K562 (cell line): ENCODE measurements around the gene CDHR2. TPM values are rescaled to one million over a fixed set of nuclear protein-coding genes. Genes with fewer than 3 reads are reported as not detected.

ENCODE experiments used
- ADNP ChIP-seq: fragments of 200-800 bp; sonication (Bioruptor generic); IDR thresholded peaks from 2 replicates; pipeline ENCODE4 v1.6.1; 2016; ENCODE audit warnings: missing genetic modification characterization, missing compliant biosample characterization
- CHD2 ChIP-seq: IDR thresholded peaks from 2 replicates; pipeline ENCODE4 v1.6.1; 2011; ENCODE audit warnings: low read depth, low read length
- COPS2 ChIP-seq: fragments of 450-650 bp; conservative IDR thresholded peaks from 2 replicates; pipeline ENCODE4 v1.6.1; 2016; ENCODE audit warnings: mild to moderate bottlenecking, moderate library complexity
- GATA2 ChIP-seq: sonication (generic); formaldehyde crosslinking; IDR thresholded peaks from 2 replicates; pipeline ENCODE4 v1.4.0; 2020; ENCODE audit warnings: mild to moderate bottlenecking, missing genetic modification reagents
- HIVEP1 ChIP-seq: fragments of 250-450 bp; sonication (Bioruptor Pico); IDR thresholded peaks from 2 replicates; pipeline ENCODE4 v1.4.0; 2020; ENCODE audit warnings: mild to moderate bottlenecking
- HMGN3 ChIP-seq: IDR thresholded peaks from 2 replicates; pipeline ENCODE4 v1.6.1; 2011; ENCODE audit warnings: borderline replicate concordance, low read depth, mild to moderate bottlenecking, mixed read lengths, low read length; ENCODE audit not compliant: insufficient read length; ENCODE audit errors: extremely low read depth
- MIER1 ChIP-seq: fragments of 450-650 bp; IDR thresholded peaks from 2 replicates; pipeline ENCODE4 v1.6.1; 2016; ENCODE audit warnings: antibody characterized with exemption, mild to moderate bottlenecking, low read depth
- NFXL1 ChIP-seq: fragments of 450-650 bp; formaldehyde crosslinking; IDR thresholded peaks from 2 replicates; pipeline ENCODE4 v1.4.0; 2021; ENCODE audit warnings: mild to moderate bottlenecking
- NRF1 ChIP-seq, 2 experiments: fragments of 450-650 bp; IDR thresholded peaks in 1 of 2; conservative IDR thresholded peaks in 1 of 2; 2 replicates each; pipeline ENCODE4 v1.6.1; 2014; ENCODE audit warnings: mild to moderate bottlenecking in 2 of 2
- POLR2AphosphoS5 ChIP-seq: IDR thresholded peaks from 2 replicates; pipeline ENCODE4 v1.6.1; 2011; ENCODE audit warnings: mild to moderate bottlenecking, low read depth, low read length, moderate library complexity; ENCODE audit not compliant: control insufficient read depth, insufficient read depth
- SIX5 ChIP-seq, 2 experiments: IDR thresholded peaks; 2 replicates each; pipeline ENCODE4 v1.6.1; 2011; ENCODE audit warnings: low read length in 2 of 2, borderline replicate concordance in 1 of 2, low read depth in 1 of 2, mild to moderate bottlenecking in 1 of 2, moderate library complexity in 1 of 2; ENCODE audit not compliant: insufficient read depth in 1 of 2
- SMARCC2 ChIP-seq: fragments of 450-650 bp; IDR thresholded peaks from 2 replicates; pipeline ENCODE4 v1.6.1; 2017; ENCODE audit warnings: antibody characterized with exemption, moderate library complexity, mild to moderate bottlenecking, low read depth
- TCF7 ChIP-seq: sonication (generic); IDR thresholded peaks from 2 replicates; pipeline ENCODE4 v1.6.1; 2016; ENCODE audit warnings: antibody characterized with exemption, borderline replicate concordance
- ZEB2 ChIP-seq: fragments of 450-650 bp; IDR thresholded peaks from 2 replicates; pipeline ENCODE4 v1.6.1; 2016
- ZNF561 ChIP-seq: fragments of 450-650 bp; formaldehyde crosslinking; conservative IDR thresholded peaks from 2 replicates; pipeline ENCODE4 v1.4.0; 2020; ENCODE audit warnings: mild to moderate bottlenecking, moderate library complexity
- ZNF785 ChIP-seq: fragments of 250-450 bp; sonication (Bioruptor Pico); IDR thresholded peaks from 2 replicates; pipeline ENCODE4 v1.4.0; 2020; ENCODE audit warnings: mild to moderate bottlenecking
- polyA plus RNA-seq, 8 experiments: library from polyadenylated mRNA; depleted of rRNA in 4 of 8; stranded (reverse) in 5 of 8; unstranded in 3 of 8; fragments of >200 nt; fragmentation: Nextera tagmentation in 2 of 8; fragmentation: Illumina TruSeq in 1 of 8; extraction: Ambion mirVana in 2 of 8; extraction: Trizol in 1 of 8; gene quantifications; 2 replicates each; pipeline versions ENCODE4 v1.2.1 to v1.2.3, GENCODE V29; 2011 to 2014; ENCODE audit warnings: inconsistent platforms in 1 of 8, missing spikeins in 1 of 8
- total RNA-seq, 7 experiments: library from RNA; depleted of rRNA in 6 of 7; stranded (reverse); fragments of >200 nt in 6 of 7; fragmentation: Illumina TruSeq in 2 of 7; extraction: Trizol in 2 of 7; gene quantifications; 2 replicates each; pipeline versions ENCODE4 v1.2.1 to v1.2.3, GENCODE V29; 2011 to 2021; ENCODE audit warnings: low replicate concordance in 1 of 7
- TF ChIP-seq, protein P1 (sequence below): fragments of 250-450 bp; sonication (Bioruptor Pico); IDR thresholded peaks from 2 replicates; pipeline ENCODE4 v1.5.1; 2021; ENCODE audit warnings: mild to moderate bottlenecking
- TF ChIP-seq, protein P2 (sequence below): fragments of 450-650 bp; IDR thresholded peaks from 2 replicates; pipeline ENCODE4 v1.6.1; 2016; ENCODE audit warnings: missing biosample characterization, missing genetic modification characterization
- TF ChIP-seq, protein P3 (sequence below): sonication (generic); formaldehyde crosslinking; IDR thresholded peaks from 2 replicates; pipeline ENCODE4 v1.8.0; 2023; ENCODE audit warnings: mild to moderate bottlenecking, missing genetic modification reagents
- TF ChIP-seq, protein P4 (sequence below): fragments of 250-450 bp; sonication (Bioruptor Pico); IDR thresholded peaks from 2 replicates; pipeline ENCODE4 v1.4.0; 2020; ENCODE audit warnings: mild to moderate bottlenecking, moderate library complexity, borderline replicate concordance
- TF ChIP-seq, protein P5 (sequence below): IDR thresholded peaks from 2 replicates; pipeline ENCODE4 v1.6.1; 2014; ENCODE audit warnings: antibody characterized with exemption

Gene CDHR2
- total and polyA plus RNA-seq, 9 of the 15 experiments (the other 6 are each of a cell fraction or from before 2014, with no cell fraction given), result 0.01 to 0.62 (median 0.09) TPM; not detected in 2

DNA sequence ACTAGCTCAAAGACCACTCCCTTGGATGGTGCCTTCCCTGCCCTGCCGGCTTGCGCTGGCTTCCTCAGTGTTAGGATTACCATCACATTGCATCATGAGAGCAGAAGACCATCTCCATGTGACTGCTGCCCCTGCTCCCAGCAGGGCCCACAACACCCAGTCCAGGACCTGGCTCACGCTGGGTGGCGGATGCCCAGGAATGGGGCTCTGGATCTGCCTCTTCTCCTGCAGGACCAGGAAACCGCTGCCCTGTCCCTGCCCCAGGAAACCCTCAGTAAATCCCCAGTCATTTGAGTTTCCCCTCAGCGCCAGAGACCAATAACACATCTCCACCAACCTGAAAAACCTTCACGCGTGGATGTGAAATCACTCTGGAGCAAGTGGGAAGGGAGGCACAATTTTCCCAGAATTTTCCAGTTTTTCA is 8.7 kb upstream of the CDHR2 start (continued):
- TF ChIP-seq, protein P1, sequence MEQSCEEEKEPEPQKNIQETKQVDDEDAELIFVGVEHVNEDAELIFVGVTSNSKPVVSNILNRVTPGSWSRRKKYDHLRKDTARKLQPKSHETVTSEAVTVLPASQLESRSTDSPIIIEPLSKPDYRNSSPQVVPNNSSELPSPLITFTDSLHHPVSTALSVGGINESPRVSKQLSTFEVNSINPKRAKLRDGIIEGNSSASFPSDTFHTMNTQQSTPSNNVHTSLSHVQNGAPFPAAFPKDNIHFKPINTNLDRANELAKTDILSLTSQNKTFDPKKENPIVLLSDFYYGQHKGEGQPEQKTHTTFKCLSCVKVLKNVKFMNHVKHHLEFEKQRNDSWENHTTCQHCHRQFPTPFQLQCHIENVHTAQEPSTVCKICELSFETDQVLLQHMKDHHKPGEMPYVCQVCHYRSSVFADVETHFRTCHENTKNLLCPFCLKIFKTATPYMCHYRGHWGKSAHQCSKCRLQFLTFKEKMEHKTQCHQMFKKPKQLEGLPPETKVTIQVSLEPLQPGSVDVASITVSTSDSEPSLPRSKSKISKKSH, result no peak
- TF ChIP-seq, protein P2, sequence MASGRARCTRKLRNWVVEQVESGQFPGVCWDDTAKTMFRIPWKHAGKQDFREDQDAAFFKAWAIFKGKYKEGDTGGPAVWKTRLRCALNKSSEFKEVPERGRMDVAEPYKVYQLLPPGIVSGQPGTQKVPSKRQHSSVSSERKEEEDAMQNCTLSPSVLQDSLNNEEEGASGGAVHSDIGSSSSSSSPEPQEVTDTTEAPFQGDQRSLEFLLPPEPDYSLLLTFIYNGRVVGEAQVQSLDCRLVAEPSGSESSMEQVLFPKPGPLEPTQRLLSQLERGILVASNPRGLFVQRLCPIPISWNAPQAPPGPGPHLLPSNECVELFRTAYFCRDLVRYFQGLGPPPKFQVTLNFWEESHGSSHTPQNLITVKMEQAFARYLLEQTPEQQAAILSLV (tag), result peak; percentile 68
- TF ChIP-seq, protein P3, sequence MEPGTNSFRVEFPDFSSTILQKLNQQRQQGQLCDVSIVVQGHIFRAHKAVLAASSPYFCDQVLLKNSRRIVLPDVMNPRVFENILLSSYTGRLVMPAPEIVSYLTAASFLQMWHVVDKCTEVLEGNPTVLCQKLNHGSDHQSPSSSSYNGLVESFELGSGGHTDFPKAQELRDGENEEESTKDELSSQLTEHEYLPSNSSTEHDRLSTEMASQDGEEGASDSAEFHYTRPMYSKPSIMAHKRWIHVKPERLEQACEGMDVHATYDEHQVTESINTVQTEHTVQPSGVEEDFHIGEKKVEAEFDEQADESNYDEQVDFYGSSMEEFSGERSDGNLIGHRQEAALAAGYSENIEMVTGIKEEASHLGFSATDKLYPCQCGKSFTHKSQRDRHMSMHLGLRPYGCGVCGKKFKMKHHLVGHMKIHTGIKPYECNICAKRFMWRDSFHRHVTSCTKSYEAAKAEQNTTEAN (CRISPR knock-in tag), result no peak
- TF ChIP-seq GATA2 (no peak), ZNF785 (CRISPR knock-in tag) (0 out of 2 replicates have a peak, but pooled peaks have one; percentile 53), HIVEP1 (CRISPR knock-in tag) (peak; percentile 83; the same call in 1 of the 2 replicates), COPS2 (no peak), NFXL1 (CRISPR knock-in tag) (no peak; the same call in 1 of the 2 replicates), ZEB2 (no peak), TCF7 (no peak), SMARCC2 (no peak), NRF1 (conservative IDR thresholded peaks at IDR 0.05 in 1 of 2, IDR thresholded peaks at IDR 0.05 in 1 of 2) (peak in 1 of 2 experiments; percentile 41; a peak in 1 of 4 replicates), ADNP (tag) (no peak), POLR2AphosphoS5 (no peak), CHD2 (no peak), HMGN3 (no peak), ZNF561 (CRISPR knock-in tag) (0 out of 2 replicates have a peak, but pooled peaks have one; percentile 71), SIX5 (IDR thresholded peaks at IDR 0.05; ENCODE audit: borderline replicate concordance in 1 of 2, insufficient read depth in 1 of 2, low read depth in 1 of 2, low read length in 2 of 2) (no peak), MIER1 (no peak)
- TF ChIP-seq, protein P4, sequence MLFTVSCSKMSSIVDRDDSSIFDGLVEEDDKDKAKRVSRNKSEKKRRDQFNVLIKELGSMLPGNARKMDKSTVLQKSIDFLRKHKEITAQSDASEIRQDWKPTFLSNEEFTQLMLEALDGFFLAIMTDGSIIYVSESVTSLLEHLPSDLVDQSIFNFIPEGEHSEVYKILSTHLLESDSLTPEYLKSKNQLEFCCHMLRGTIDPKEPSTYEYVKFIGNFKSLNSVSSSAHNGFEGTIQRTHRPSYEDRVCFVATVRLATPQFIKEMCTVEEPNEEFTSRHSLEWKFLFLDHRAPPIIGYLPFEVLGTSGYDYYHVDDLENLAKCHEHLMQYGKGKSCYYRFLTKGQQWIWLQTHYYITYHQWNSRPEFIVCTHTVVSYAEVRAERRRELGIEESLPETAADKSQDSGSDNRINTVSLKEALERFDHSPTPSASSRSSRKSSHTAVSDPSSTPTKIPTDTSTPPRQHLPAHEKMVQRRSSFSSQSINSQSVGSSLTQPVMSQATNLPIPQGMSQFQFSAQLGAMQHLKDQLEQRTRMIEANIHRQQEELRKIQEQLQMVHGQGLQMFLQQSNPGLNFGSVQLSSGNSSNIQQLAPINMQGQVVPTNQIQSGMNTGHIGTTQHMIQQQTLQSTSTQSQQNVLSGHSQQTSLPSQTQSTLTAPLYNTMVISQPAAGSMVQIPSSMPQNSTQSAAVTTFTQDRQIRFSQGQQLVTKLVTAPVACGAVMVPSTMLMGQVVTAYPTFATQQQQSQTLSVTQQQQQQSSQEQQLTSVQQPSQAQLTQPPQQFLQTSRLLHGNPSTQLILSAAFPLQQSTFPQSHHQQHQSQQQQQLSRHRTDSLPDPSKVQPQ (CRISPR knock-in tag), result peak; percentile 51; the same call in 1 of the 2 replicates
- TF ChIP-seq, protein P5, sequence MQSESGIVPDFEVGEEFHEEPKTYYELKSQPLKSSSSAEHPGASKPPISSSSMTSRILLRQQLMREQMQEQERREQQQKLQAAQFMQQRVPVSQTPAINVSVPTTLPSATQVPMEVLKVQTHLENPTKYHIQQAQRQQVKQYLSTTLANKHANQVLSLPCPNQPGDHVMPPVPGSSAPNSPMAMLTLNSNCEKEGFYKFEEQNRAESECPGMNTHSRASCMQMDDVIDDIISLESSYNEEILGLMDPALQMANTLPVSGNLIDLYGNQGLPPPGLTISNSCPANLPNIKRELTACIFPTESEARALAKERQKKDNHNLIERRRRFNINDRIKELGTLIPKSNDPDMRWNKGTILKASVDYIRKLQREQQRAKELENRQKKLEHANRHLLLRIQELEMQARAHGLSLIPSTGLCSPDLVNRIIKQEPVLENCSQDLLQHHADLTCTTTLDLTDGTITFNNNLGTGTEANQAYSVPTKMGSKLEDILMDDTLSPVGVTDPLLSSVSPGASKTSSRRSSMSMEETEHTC, result no peak
